Endothelial cell of umbilical vein (primary cell): Measurements from ENCODE around the gene ZBTB25. TPM values are rescaled to one million over a fixed set of nuclear protein-coding genes. Genes with fewer than 3 reads are reported as not detected.

Experiments used
- BruUV-seq: library from RNA; stranded (reverse); fragments of 400-500 nt; replicated peaks from 2 replicates; lab custom pipeline; 2021; lab: Mats Ljungman, UMichigan
- CTCF ChIA-PET: fragments of 300-600, 350-600 bp; sonication (Branson Sonifier 250); formaldehyde crosslinking; loops from one replicate; lab custom pipeline; 2021; ENCODE audit warnings: antibody characterized with exemption, inconsistent platforms; lab: Charles Lee
- POLR2A ChIA-PET: fragments of 300-600, 350-600 bp; sonication (Branson Sonifier 250); formaldehyde crosslinking; loops from one replicate; lab custom pipeline; 2021; ENCODE audit warnings: antibody characterized with exemption, inconsistent platforms; lab: Charles Lee
- DNase-seq: peaks from one replicate; pipeline ENCODE4 v3.0.0-alpha.2; 2011; ENCODE audit warnings: low read depth, low spot score
- FAIRE-seq: peaks from 2 replicates; lab custom pipeline; 2011; peaks lifted over from hg19 to GRCh38; lab: Jason Lieb, UNC
- H2AFZ ChIP-seq: 2 replicates; pipeline ENCODE4 v1.6.0; 2012; ENCODE audit warnings: low read depth, low read length, control low read depth, inconsistent platforms
- H3K27ac ChIP-seq: 2 replicates; pipeline ENCODE4 v1.5.1; 2011; ENCODE audit warnings: low read depth, mild to moderate bottlenecking, control low read depth, low read length, moderate library complexity; ENCODE audit not compliant: insufficient read depth
- H3K27me3 ChIP-seq, 2 experiments: 2 replicates each; pipeline versions ENCODE4 v1.6.0 to v1.6.1; 2011; ENCODE audit warnings: low read length in 2 of 2, mixed read lengths in 1 of 2; ENCODE audit not compliant: control insufficient read depth in 2 of 2, insufficient read depth in 2 of 2
- H3K36me3 ChIP-seq, 2 experiments: 2 replicates in 1 of 2; 3 replicates in 1 of 2; pipeline ENCODE4 v1.5.1; 2011; ENCODE audit warnings: low read length in 2 of 2, mild to moderate bottlenecking in 1 of 2, moderate library complexity in 1 of 2; ENCODE audit not compliant: control insufficient read depth in 2 of 2, insufficient read depth in 2 of 2; ENCODE audit errors: extremely low read depth in 1 of 2
- H3K4me1 ChIP-seq: 3 replicates; pipeline ENCODE4 v1.5.1; 2011; ENCODE audit warnings: mild to moderate bottlenecking, low read length; ENCODE audit not compliant: control insufficient read depth, insufficient read depth; ENCODE audit errors: extremely low read depth
- H3K4me2 ChIP-seq: 2 replicates; pipeline ENCODE4 v1.6.1; 2011; ENCODE audit warnings: low read length, control low read depth, mixed read lengths; ENCODE audit not compliant: insufficient read depth
- H3K4me3 ChIP-seq, 3 experiments: fragments of 200-600 bp in 1 of 3; sonication (generic), shearing (Covaris generic) in 1 of 3; replicated peaks in 1 of 3; 2 replicates each; pipeline ENCODE4 v1.5.1; 2011 to 2016; ENCODE audit warnings: control low read depth in 3 of 3, low read length in 3 of 3, mild to moderate bottlenecking in 2 of 3, inconsistent platforms in 1 of 3, low read depth in 1 of 3, moderate library complexity in 1 of 3; ENCODE audit not compliant: insufficient read depth in 1 of 3
- H3K79me2 ChIP-seq: 2 replicates; pipeline ENCODE4 v1.6.0; 2012; ENCODE audit warnings: low read length, inconsistent platforms; ENCODE audit not compliant: control insufficient read depth, insufficient read depth
- H3K9ac ChIP-seq: replicated peaks from 2 replicates; pipeline ENCODE3; 2011; ENCODE audit warnings: low read length, control low read depth; ENCODE audit not compliant: insufficient read depth; ENCODE audit errors: extremely low read depth
- H3K9me1 ChIP-seq: replicated peaks from 3 replicates; pipeline ENCODE4 v1.6.0; 2011; ENCODE audit warnings: mild to moderate bottlenecking, low read length; ENCODE audit not compliant: control insufficient read depth, insufficient read depth; ENCODE audit errors: extremely low read depth
- H3K9me3 ChIP-seq: replicated peaks from 2 replicates; pipeline ENCODE4 v1.5.1; 2012; ENCODE audit warnings: low read length, inconsistent platforms; ENCODE audit not compliant: control insufficient read depth, insufficient read depth
- H4K20me1 ChIP-seq: replicated peaks from 2 replicates; pipeline ENCODE3; 2011; ENCODE audit warnings: mild to moderate bottlenecking, low read length; ENCODE audit not compliant: control insufficient read depth, insufficient read depth; ENCODE audit errors: extremely low read depth
- JUN ChIP-seq: IDR thresholded peaks from 2 replicates; pipeline ENCODE4 v1.6.1; 2011; ENCODE audit warnings: borderline replicate concordance, low read depth; ENCODE audit not compliant: insufficient read length, insufficient read depth
- MAX ChIP-seq: IDR thresholded peaks from 2 replicates; pipeline ENCODE4 v1.6.1; 2011; ENCODE audit not compliant: insufficient read depth, insufficient read length
- POLR2A ChIP-seq: IDR thresholded peaks from 2 replicates; pipeline ENCODE4 v1.6.1; 2012; ENCODE audit warnings: low read depth, mild to moderate bottlenecking, control low read depth, low read length
- POLR2AphosphoS5 ChIP-seq: IDR thresholded peaks from 2 replicates; pipeline ENCODE4 v1.6.1; 2012; ENCODE audit warnings: low read depth, mild to moderate bottlenecking, control low read depth, low read length, moderate library complexity; ENCODE audit not compliant: insufficient read depth
- dilution Hi-C: fragments of 300-500 bp; cut with MboI; formaldehyde crosslinking; loops from one replicate; pipeline ENCODE4 v1.15.0; 2019; ENCODE audit warnings: low sequenced_read_pairs; ENCODE audit not compliant: extremely low pct_ligation_motif_present
- intact Hi-C: fragments of 100-400 bp; cut with micrococcal nuclease; formaldehyde crosslinking; loops from one replicate; pipeline ENCODE4 v1.10.0; 2022
- polyA plus RNA-seq, 4 experiments: library from polyadenylated mRNA; depleted of rRNA in 3 of 4; stranded (reverse) in 3 of 4; unstranded in 1 of 4; fragments of >200 nt; gene quantifications; 2 replicates each; pipeline versions ENCODE4 v1.2.1 to v1.2.3, GENCODE V29; 2011 to 2012; ENCODE audit warnings: missing spikeins in 1 of 4
- total RNA-seq: library from RNA; stranded (reverse); gene quantifications from 2 replicates; pipeline ENCODE4 v1.2.3, GENCODE V29; 2021

The ZBTB25 gene
- total and polyA plus RNA-seq, 2 donors (not counting 3 experiments of a cell fraction or from before 2014, with no cell fraction given), result 3.2 to 7.7 TPM

- Histone ChIP-seq H3K79me2 (peaks cover 55% of the 10 kb centered on the region), H3K9ac (peak overlapping the region; percentile 91), H3K27ac (peak overlapping the region; percentile 95), H3K9me3 (no peaks in the 10 kb centered on the region), H3K27me3 (no peaks in the 10 kb centered on the region), H3K9me1 (no peaks in the 10 kb centered on the region), H2AFZ (peak overlapping the region; percentile 26), H3K4me2 (peak overlapping the region; percentile 97), H3K4me3 (peak overlapping the region; percentile 71 to 97 (median 93)), H3K36me3 (no peaks in the 10 kb centered on the region), H4K20me1 (peaks cover 9% of the 10 kb centered on the region), H3K4me1 (peaks cover 38% of the 10 kb centered on the region)
- ChIA-PET CTCF (interaction anchor here (1.0 to 1.2 kb wide), 3 partner anchors 17 to 161 kb away, joined by 3 to 4 read pairs (median 3); no protein-coding TSS in a partner anchor), POLR2A (interaction anchor here (1.8 kb wide), 1 partner anchor 35 kb away, joined by 11 read pairs; the partner anchor contains the start of gene HSPA2)
- TSS peak; percentile 27 for BruUV-seq
- no peak for TF ChIP-seq JUN
- peak; percentile 29 for TF ChIP-seq POLR2A
- intact Hi-C loops (loop anchor here (1.0 to 10.0 kb wide), 4 partner anchors 62 to 860 kb away; partner anchors contain the start of gene WDR89), dilution Hi-C loops (no loop called here)
- FAIRE-seq (peak; percentile 88), DNase-seq (peak; percentile 83)
Measured at GRCh38 chr14:64504897-64505794, 1.5 kb upstream of the ZBTB25 start.

- dilution Hi-C loops, result no loop called here
- H3K4me1 ChIP-seq, result peaks cover 38% of the 10 kb centered on the region
- peak within 1 kb of the TSS; percentile 91 for H3K9ac ChIP-seq
- peak within 1 kb of the TSS; percentile 95 for H3K27ac ChIP-seq
- peak within 1 kb of the TSS; percentile 71 to 97 (median 93) for H3K4me3 ChIP-seq
- peak within 1 kb of the TSS; percentile 97 for H3K4me2 ChIP-seq
- no peaks in the 10 kb centered on the region for H3K9me1 ChIP-seq
- peak; percentile 78 for FAIRE-seq
- DNase-seq, result peak; percentile 91
- peak within 1 kb of the TSS; percentile 41 for H2AFZ ChIP-seq
- TF ChIP-seq MAX, result no peak
- peak; percentile 88 for TF ChIP-seq POLR2AphosphoS5
- TF ChIP-seq POLR2A, result peak; percentile 80
- no peaks in the 10 kb centered on the region for H3K36me3 ChIP-seq
- peaks cover 52% of the 10 kb centered on the region for H3K79me2 ChIP-seq
- no TSS peak for BruUV-seq
- ChIA-PET POLR2A (interaction anchor here (0.6 to 1.8 kb wide), 4 partner anchors 11 to 651 kb away, joined by 3 to 11 read pairs (median 6); partner anchors contain the start of gene HSPA2), CTCF (interaction anchor here (1.0 to 1.2 kb wide), 3 partner anchors 17 to 160 kb away, joined by 3 to 4 read pairs (median 3); no protein-coding TSS in a partner anchor)
- H4K20me1 ChIP-seq, result peaks cover 9% of the 10 kb centered on the region
- no peaks in the 10 kb centered on the region for H3K9me3 ChIP-seq
- no peaks in the 10 kb centered on the region for H3K27me3 ChIP-seq
- intact Hi-C loops, result loop anchor here (2.0 to 10.0 kb wide), 3 partner anchors 62 to 860 kb away; partner anchors contain the start of gene WDR89
Measured at GRCh38 chr14:64504310-64504896, 765 bp upstream of the ZBTB25 start, which contains the start of gene ZBTB1. Gene ZBTB1 (plus strand): TSS chr14:64504770. CDS start chr14:64521505, 16,735 bp downstream.
